ENCODE measurements around the gene DARS1.
"Not testable (repeated sequence)": the region's sequence is repeated elsewhere in the genome, so short reads cannot be mapped to it uniquely, and the experiment has no call there.

Gene DARS1

GRCh38 chr2:135965756-135966155 is 19.7 kb downstream of the DARS1 start:
- no peak overlapping the region for H3K27ac ChIP-seq

DNA sequence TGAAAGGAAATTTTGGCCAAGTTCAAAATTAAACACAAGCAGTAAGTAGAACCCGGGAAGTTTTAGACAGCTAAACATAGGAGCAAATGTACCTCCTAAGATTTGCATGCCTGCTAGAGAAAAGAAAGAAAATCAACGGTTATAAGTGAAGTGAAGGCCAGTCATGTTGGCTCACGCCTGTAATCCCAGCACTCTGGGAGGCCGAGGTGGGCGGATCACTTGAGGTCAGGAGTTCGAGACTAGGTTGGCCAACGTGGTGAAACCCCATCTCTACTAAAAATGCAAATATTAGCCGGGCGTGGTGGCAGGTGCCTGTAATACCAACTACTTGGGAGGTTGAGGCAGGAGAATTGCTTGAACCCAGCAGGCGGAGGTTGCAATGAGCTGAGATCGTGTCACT is 21.0 kb downstream of the DARS1 start:
- not testable (repeated sequence) for H3K27ac ChIP-seq

More at GRCh38 chr2:135965756-135966155, 19.7 kb downstream of the DARS1 start:
- TF ChIP-seq ZFX (IDR thresholded peaks at IDR 0.05; ENCODE audit: borderline replicate concordance) = no peak
- TF ChIP-seq, protein P1, sequence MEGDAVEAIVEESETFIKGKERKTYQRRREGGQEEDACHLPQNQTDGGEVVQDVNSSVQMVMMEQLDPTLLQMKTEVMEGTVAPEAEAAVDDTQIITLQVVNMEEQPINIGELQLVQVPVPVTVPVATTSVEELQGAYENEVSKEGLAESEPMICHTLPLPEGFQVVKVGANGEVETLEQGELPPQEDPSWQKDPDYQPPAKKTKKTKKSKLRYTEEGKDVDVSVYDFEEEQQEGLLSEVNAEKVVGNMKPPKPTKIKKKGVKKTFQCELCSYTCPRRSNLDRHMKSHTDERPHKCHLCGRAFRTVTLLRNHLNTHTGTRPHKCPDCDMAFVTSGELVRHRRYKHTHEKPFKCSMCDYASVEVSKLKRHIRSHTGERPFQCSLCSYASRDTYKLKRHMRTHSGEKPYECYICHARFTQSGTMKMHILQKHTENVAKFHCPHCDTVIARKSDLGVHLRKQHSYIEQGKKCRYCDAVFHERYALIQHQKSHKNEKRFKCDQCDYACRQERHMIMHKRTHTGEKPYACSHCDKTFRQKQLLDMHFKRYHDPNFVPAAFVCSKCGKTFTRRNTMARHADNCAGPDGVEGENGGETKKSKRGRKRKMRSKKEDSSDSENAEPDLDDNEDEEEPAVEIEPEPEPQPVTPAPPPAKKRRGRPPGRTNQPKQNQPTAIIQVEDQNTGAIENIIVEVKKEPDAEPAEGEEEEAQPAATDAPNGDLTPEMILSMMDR (IDR thresholded peaks at IDR 0.05) = no peak

DNA sequence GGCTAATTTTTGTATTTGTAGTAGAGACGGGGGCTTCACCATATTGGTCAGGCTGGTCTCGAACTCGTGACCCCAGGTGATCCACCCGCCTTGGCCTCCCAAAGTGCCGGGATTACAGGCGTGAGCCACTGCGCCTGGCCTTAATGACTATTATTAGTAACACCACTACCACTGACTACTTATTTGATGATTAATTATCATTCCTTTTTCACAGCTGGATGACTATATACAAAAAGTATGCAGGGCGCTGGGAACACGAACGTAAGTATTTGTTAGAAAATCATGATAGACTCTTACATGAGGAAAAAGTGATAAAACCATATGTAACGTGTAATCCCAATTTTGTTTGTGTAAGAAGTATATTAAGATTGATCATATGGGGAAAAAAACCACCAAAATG is 21.6 kb downstream of the DARS1 start:
- no peak overlapping the region for H3K27ac ChIP-seq
- TF ChIP-seq, protein P1 (IDR thresholded peaks at IDR 0.05) = no peak

DNA sequence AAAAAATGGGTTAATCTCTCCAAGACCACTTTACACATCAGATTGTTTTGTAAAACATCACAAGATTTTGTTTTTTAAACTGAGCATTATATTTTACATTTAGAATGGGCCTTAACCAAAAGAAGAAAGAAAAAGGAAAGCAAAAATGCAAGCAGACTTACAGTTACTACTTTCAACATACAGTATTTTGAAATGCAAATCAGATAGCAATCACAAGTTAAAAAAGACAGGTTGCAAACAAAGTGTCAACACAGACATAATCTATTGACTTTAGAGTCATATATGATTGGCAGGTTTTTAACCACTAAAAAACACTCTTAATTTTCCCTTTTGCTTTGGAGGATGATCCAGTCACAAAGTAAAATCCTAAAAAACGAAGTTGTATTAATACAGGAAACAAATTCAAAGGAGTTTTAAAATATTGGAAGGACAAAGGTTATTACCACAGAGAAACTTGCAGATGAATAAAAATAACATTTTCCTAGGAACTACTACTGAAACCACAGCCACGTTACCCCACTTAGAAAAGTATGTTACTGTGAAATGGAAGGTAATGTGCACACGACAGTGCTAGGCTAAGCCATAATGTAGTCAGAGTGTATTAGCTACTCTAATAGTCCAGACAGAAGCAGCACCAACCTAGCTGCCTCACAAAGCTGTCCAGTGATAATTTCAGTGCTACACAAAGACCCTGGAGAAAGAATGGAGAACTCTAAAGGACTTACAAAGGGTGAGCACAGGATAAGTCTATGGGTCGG is 22.9 kb downstream of the DARS1 start:
- no peak overlapping the region for H3K27ac ChIP-seq
- TF ChIP-seq, protein P1 (IDR thresholded peaks at IDR 0.05) = no peak
- no peak for TF ChIP-seq ZFX (IDR thresholded peaks at IDR 0.05; ENCODE audit: borderline replicate concordance)

DNA sequence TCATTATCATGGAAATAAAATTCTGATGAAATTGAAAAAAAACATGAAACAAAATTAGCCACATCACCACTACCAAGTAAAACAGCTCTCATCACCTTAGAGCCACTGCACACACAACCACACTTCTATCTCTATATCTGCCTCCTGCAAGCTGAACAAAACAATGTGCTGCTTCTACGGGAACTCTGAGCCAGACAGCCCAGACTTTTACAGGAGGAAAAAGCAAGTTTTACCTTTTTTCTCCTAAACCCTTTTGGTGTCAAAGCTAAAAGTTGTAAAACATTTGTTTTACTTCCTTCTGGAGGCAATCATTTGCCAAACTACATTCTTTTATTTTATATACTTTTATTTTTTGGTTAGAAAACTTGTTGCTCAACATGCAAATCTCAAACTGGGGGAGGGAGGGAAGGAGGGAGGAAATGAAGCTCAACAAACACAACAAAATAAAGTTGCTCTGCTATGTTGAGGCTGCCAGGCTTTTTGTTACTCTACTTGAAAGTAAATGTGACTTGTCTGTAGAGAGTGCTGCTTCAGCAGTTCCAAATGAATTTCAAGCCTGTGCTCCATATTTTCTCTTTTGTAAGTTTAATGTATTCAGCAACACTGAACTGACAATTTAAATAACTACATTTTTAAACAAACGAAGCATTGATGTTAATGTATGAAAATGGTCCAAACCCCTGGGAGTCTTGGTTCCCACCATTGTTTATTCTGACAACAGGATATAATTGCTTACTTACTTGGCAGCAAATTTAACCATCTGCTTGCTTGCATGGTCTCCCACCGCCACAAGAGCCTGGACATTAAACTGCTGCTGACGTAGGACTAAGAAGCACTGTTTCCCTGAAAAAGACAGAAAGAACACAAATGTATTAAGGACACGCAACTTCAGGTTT is 24.5 kb downstream of the DARS1 start:
- H3K27ac ChIP-seq = no peak overlapping the region
- TF ChIP-seq, protein P1 (IDR thresholded peaks at IDR 0.05) = no peak
- TF ChIP-seq ZFX (IDR thresholded peaks at IDR 0.05; ENCODE audit: borderline replicate concordance) = no peak

GRCh38 chr2:135960150-135960549 is 25.3 kb downstream of the DARS1 start:
- no peak overlapping the region for H3K27ac ChIP-seq
- no peak for TF ChIP-seq ZFX (IDR thresholded peaks at IDR 0.05; ENCODE audit: borderline replicate concordance)
- TF ChIP-seq, protein P1 (IDR thresholded peaks at IDR 0.05) = no peak

- H3K27ac ChIP-seq = not testable (repeated sequence)
These were observed 26.5 kb downstream of the DARS1 start for GRCh38 chr2:135958927-135959326.

GRCh38 chr2:135954020-135954601 is 31.3 kb downstream of the DARS1 start:
- no peak overlapping the region for H3K27ac ChIP-seq
- TF ChIP-seq, protein P1 (IDR thresholded peaks at IDR 0.05) = no peak
- TF ChIP-seq ZFX (IDR thresholded peaks at IDR 0.05; ENCODE audit: borderline replicate concordance) = no peak
